ENCODE results near the gene PRRT1B. TPM values are rescaled to one million over a fixed set of nuclear protein-coding genes. Genes with fewer than 3 reads are reported as not detected.

The PRRT1B gene
- total RNA-seq, 1 donor from 2014 or later: not detected

DNA sequence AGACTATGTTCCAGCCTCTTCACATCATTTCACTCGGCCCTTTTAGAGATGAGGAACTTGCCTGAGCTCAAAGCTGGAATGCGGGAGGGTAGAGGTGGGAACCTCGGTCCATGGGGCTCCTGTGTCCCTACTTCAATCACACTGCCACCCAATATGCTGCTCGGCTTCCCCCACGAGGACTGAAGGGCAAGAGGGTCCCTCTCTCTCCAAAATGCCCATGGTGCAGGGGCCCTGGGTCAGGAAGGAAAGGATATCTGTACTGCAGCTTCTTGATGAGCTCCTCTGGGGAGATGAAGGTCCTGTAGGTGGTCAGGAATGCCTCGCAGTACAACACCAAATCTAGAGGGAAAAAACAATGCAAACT is 46.5 kb downstream of the PRRT1B start:
- DNase-seq (ENCODE audit: low spot score): no peak
- no peaks in the 10 kb centered on the region for H3K27me3 Mint-ChIP-seq (ENCODE audit: low read depth)
- peak overlapping the region; percentile 35 for H3K27ac Mint-ChIP-seq
- intact Hi-C loops (cut with micrococcal nuclease): loop anchor here (2.0 kb wide), 1 partner anchor 155 kb away; no protein-coding TSS in a partner anchor
- H3K4me3 Mint-ChIP-seq (ENCODE audit: low read depth): no peak overlapping the region
- no peaks in the 10 kb centered on the region for H3K9me3 Mint-ChIP-seq
- peaks cover 55% of the 10 kb centered on the region for H3K36me3 Mint-ChIP-seq (ENCODE audit: low read depth)
- H3K4me1 Mint-ChIP-seq (ENCODE audit: low read depth): peaks cover 28% of the 10 kb centered on the region

DNA sequence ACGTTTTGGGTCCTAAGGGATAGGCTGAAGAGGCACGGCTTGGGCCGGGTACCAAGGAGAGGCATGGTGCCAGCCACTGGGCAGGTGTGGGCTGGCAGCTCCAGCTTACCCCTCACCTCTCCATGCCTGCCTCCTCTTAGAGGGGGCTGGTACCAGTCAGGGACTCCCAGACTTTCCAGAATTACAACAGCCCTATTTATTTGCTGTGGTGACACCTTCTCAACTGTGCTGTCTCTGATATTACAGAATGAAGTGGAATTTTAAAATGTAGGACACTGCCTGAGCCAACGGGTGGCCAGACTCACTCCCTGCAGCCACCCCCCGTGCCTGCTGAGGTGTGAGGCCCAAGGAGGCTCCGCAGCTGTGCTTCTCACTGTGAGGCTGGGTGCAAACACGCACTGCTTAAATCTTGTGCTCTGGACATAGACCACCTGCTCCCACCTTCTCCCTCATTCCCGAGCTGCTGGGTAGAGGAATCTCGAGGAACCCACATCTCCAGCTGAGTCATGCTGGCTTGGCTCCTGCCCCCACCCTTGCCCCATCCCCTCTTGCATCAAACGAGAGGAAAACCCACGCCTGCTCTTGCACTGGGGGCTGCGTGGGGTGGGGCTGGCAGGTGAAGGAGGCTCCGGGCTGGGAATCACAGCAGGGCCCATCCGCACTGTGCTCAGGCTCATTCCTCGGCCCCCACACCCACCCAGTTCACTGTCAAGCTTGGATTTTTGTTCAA is 47.9 kb downstream of the PRRT1B start:
- no peak for DNase-seq (ENCODE audit: low spot score)
- Mint-ChIP-seq H3K4me1 (ENCODE audit: low read depth) (peaks cover 20% of the 10 kb centered on the region), H3K9me3 (no peaks in the 10 kb centered on the region), H3K27ac (peak overlapping the region; percentile 49), H3K27me3 (ENCODE audit: low read depth) (no peaks in the 10 kb centered on the region), H3K4me3 (ENCODE audit: low read depth) (no peak overlapping the region), H3K36me3 (ENCODE audit: low read depth) (peaks cover 54% of the 10 kb centered on the region)
- intact Hi-C loops (cut with micrococcal nuclease): no loop called here

DNA sequence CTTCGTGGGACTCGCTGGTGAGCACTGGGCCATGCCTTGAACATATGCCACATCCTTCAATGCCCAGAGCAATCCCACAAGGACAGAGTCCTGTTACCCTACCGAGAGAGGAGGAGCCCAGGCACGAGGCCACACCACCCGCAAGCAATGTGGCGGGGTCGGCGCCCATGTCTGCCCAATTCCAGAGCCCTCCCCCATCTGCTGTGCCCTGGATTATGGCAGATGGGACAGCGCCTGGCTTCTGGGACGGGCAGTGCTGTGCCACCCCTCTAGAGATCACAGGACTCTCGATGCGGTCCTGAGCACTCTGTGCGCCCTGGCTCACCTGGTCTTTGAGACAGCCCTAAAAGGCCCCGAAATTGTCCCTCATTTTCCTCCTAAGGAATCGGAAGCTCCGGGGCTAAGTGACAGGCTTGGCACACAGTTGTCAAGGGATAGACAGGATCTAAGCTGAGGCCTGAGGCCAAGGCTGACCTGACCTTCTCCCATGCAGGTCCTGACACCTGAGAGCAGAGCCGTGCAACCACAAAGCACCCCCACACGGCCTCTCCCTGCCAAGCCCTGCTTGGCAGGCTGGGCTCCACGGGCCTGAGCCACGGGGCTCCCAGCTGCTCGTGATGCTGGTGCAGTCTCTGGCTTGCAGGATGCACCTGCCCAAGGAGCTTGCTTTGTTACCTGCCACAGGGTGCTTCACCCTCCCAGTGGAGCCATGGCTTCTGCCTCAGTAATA is 48.8 kb downstream of the PRRT1B start:
- Mint-ChIP-seq H3K4me1 (ENCODE audit: low read depth) (peaks cover 20% of the 10 kb centered on the region), H3K36me3 (ENCODE audit: low read depth) (peaks cover 55% of the 10 kb centered on the region), H3K27ac (no peak overlapping the region), H3K27me3 (ENCODE audit: low read depth) (no peaks in the 10 kb centered on the region), H3K9me3 (no peaks in the 10 kb centered on the region), H3K4me3 (ENCODE audit: low read depth) (no peak overlapping the region)
- intact Hi-C loops (cut with micrococcal nuclease): no loop called here
- no peak for DNase-seq (ENCODE audit: low spot score)

DNA sequence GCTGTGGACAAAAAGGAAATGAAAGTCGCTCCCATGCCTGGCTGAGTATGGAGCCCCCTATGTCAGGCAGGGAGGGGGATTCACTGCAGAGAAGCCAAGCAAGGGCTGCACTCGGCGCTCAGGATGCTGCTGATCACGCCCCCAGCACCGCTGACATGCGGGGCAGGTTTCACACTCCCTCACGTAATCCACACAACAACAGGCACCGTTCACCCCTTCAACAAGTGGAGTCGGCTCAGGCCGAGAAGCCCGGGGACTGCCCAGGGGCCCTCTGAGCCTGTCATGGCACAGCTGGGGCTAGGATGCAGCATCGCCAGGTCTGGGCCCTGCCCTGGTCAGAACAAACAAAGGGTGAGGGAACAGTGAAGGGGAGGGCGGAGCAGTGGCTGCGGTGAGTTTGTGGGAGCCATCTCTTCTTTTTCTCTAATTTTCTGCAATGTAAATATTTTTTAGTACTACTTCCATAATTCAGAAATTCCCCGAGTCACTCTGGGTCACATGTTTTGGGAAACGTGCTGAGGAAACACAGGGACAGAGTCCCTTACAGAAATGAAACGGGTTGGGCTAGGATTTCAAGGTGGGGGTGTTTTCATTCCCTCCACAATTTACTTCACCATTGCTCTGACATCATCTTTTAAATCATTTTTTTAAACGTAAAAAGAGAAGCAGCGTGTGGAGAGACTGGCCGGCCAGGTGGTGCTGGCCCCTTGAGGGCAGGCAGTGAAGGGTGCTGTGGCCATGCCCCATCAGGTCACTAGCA is 49.8 kb downstream of the PRRT1B start:
- Mint-ChIP-seq H3K9me3 (no peaks in the 10 kb centered on the region), H3K36me3 (ENCODE audit: low read depth) (peaks cover 59% of the 10 kb centered on the region), H3K27ac (no peak overlapping the region), H3K4me1 (ENCODE audit: low read depth) (peaks cover 19% of the 10 kb centered on the region), H3K27me3 (ENCODE audit: low read depth) (no peaks in the 10 kb centered on the region), H3K4me3 (ENCODE audit: low read depth) (no peak overlapping the region)
- intact Hi-C loops (cut with micrococcal nuclease): no loop called here
- no peak for DNase-seq (ENCODE audit: low spot score)

DNA sequence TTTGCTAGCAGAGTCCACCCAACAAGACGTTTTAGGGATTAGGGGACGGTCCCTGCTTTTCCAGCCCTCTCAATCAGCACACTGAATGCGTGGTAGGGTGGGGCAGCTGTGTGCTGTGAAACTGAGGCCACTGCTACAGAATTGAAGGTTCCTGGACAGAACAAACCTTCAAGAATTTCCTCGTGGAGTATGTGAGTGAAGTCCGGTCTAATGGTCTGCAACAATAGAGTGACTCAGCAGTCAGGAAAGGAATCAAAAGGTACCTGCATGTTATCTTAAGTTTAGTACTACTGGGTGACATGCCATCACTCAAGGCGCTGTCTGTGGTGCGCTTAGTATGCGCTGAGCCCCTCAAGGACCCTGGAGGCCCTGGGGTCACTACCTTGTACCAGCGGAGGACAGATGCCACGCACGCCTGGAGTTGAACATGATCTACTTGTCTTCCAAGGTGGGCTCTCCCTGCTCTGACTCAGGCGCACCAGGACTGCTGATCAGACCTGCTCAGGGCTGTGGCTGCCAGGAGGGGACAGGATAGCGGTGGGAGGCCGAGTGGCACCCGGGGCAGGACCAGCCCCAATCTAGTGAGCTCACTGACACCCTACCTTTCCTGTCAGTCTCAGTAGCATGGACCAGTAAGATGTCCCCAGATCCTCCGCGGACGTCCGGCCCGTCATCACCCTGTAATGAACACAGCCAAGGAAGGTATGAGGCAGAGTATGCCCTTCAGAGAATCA is 50.5 kb downstream of the PRRT1B start:
- H3K27ac Mint-ChIP-seq: no peak overlapping the region
- H3K27me3 Mint-ChIP-seq (ENCODE audit: low read depth): no peaks in the 10 kb centered on the region
- DNase-seq (ENCODE audit: low spot score): no peak
- H3K4me1 Mint-ChIP-seq (ENCODE audit: low read depth): peaks cover 11% of the 10 kb centered on the region
- H3K36me3 Mint-ChIP-seq (ENCODE audit: low read depth): peaks cover 58% of the 10 kb centered on the region
- intact Hi-C loops (cut with micrococcal nuclease): no loop called here
- H3K4me3 Mint-ChIP-seq (ENCODE audit: low read depth): no peak overlapping the region
- no peaks in the 10 kb centered on the region for H3K9me3 Mint-ChIP-seq

DNA sequence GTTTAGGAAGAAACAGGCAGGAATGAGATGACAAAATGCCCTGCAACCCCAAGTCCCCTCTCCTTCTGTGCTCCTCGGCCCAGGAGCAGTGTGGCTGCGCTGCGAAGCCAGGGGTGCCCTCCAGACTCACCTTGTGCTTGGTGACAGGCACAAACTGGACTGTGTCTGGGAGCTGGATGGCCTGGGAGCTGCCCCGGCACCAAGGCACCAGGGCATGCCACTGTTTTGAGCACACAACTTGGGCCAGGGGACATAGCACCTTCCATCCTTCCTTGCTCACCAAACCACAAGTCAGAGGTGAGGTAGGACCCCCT is 51.1 kb downstream of the PRRT1B start:
- no peak for DNase-seq (ENCODE audit: low spot score)
- intact Hi-C loops (cut with micrococcal nuclease): no loop called here
- no peak overlapping the region for H3K4me3 Mint-ChIP-seq (ENCODE audit: low read depth)
- H3K36me3 Mint-ChIP-seq (ENCODE audit: low read depth): peaks cover 56% of the 10 kb centered on the region
- no peak overlapping the region for H3K27ac Mint-ChIP-seq
- H3K4me1 Mint-ChIP-seq (ENCODE audit: low read depth): peaks cover 6% of the 10 kb centered on the region
- H3K9me3 Mint-ChIP-seq: no peaks in the 10 kb centered on the region
- no peaks in the 10 kb centered on the region for H3K27me3 Mint-ChIP-seq (ENCODE audit: low read depth)

DNA sequence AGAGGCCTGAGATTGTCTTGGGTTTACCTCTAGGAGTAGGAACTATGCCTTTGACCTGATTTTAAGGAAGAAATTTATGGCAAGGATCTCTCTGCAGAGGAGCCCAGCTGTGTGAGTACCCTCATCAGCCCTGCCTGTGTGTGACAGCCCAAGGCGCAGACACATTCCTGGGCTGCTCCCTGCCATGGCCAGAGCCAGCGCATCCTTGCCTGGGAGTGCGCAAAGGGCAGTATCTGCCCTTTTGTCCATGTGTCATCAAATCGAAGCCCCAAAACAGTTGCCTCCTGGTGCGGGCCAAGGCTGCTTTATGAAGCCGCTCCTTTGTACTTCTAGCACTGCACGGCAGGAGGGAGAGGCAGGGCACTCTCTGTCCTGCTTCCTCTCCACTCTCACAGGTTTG is 51.9 kb downstream of the PRRT1B start:
- intact Hi-C loops (cut with micrococcal nuclease): no loop called here

DNA sequence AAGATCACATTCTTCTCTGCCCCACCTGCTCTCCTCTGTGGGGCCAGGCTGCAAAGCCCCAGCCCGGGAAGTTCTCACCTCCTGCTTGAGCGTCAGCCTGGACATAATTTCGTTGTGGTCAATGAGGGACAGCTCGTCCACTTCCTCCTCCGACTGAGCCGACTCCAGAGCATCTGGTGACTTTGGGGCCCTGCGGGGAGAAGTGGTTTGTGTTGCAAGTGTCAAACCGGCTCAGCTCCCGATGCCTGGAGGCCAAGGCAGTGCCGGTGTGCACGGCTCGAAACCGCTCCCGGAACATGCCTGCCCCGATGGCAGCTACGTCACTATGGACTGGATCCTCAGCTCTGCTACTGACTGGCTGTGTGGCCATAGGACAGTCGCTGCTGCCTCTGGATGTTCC is 52.8 kb downstream of the PRRT1B start:
- intact Hi-C loops (cut with micrococcal nuclease): no loop called here
- Mint-ChIP-seq H3K36me3 (ENCODE audit: low read depth) (peaks cover 63% of the 10 kb centered on the region), H3K27ac (no peak overlapping the region), H3K4me3 (ENCODE audit: low read depth) (no peak overlapping the region), H3K9me3 (no peaks in the 10 kb centered on the region), H3K27me3 (ENCODE audit: low read depth) (no peaks in the 10 kb centered on the region), H3K4me1 (ENCODE audit: low read depth) (no peaks in the 10 kb centered on the region)
- DNase-seq (ENCODE audit: low spot score): no peak

More for the DNA sequence above, 51.9 kb downstream of the PRRT1B start:
- H3K27me3 Mint-ChIP-seq (ENCODE audit: low read depth): no peaks in the 10 kb centered on the region
- no peak for DNase-seq (ENCODE audit: low spot score)
- H3K36me3 Mint-ChIP-seq (ENCODE audit: low read depth): peaks cover 57% of the 10 kb centered on the region
- no peaks in the 10 kb centered on the region for H3K9me3 Mint-ChIP-seq
- H3K27ac Mint-ChIP-seq: no peak overlapping the region
- no peak overlapping the region for H3K4me3 Mint-ChIP-seq (ENCODE audit: low read depth)
- no peaks in the 10 kb centered on the region for H3K4me1 Mint-ChIP-seq (ENCODE audit: low read depth)

DNA sequence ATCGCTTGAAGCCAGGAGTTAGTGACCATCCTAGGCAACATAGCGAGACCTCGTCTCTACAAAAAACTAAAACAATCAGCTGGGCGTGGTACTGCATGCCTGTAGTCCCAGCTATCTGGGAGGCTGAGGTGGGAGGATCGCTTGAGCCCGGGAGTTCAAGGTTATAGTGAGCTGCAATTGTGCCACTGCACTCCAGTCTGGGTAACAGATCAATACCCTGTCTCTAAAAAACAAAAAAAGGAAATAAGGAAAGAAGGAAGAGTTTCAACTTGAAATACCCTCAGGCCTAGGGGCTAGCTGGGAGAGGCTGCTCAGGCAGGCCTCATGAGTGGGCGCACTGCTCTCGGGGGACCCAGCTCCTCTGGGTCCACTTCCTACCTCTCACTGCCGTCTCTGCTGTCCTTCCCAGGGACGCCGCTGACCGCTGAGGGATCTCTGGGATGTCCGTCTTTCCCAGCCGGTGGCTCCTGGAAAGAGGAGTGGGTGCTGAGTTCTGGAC is 56.4 kb downstream of the PRRT1B start:
- intact Hi-C loops (cut with micrococcal nuclease): no loop called here
- Mint-ChIP-seq H3K27ac (peak overlapping the region; percentile 38), H3K4me3 (ENCODE audit: low read depth) (no peak overlapping the region), H3K4me1 (ENCODE audit: low read depth) (no peaks in the 10 kb centered on the region), H3K9me3 (no peaks in the 10 kb centered on the region), H3K27me3 (ENCODE audit: low read depth) (no peaks in the 10 kb centered on the region), H3K36me3 (ENCODE audit: low read depth) (peaks cover 66% of the 10 kb centered on the region)
- no peak for DNase-seq (ENCODE audit: low spot score)

DNA sequence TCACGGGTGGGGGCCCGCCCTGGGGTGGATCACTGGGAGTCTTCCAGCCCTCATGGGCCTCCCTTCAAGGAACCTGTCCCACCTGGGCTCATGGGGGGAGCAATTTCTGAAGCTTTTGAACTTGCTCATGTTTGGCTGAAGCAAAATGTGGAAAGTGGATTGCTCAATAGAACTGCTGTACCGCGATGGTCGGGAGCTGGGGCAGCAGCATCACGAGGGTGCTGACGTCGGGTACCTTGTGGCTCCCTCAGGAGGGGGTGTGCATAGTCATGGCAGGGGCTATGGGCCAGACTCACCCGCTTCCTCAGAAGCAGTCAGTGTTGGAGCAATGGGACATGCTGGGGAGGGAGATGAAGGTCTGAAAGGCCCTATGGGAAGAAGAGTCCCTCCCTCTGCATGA is 57.9 kb downstream of the PRRT1B start:
- DNase-seq (ENCODE audit: low spot score): no peak
- no peaks in the 10 kb centered on the region for H3K27me3 Mint-ChIP-seq (ENCODE audit: low read depth)
- peaks cover 61% of the 10 kb centered on the region for H3K36me3 Mint-ChIP-seq (ENCODE audit: low read depth)
- H3K4me3 Mint-ChIP-seq (ENCODE audit: low read depth): no peak overlapping the region
- H3K9me3 Mint-ChIP-seq: no peaks in the 10 kb centered on the region
- intact Hi-C loops (cut with micrococcal nuclease): no loop called here
- no peaks in the 10 kb centered on the region for H3K4me1 Mint-ChIP-seq (ENCODE audit: low read depth)
- peak overlapping the region; percentile 55 for H3K27ac Mint-ChIP-seq

DNA sequence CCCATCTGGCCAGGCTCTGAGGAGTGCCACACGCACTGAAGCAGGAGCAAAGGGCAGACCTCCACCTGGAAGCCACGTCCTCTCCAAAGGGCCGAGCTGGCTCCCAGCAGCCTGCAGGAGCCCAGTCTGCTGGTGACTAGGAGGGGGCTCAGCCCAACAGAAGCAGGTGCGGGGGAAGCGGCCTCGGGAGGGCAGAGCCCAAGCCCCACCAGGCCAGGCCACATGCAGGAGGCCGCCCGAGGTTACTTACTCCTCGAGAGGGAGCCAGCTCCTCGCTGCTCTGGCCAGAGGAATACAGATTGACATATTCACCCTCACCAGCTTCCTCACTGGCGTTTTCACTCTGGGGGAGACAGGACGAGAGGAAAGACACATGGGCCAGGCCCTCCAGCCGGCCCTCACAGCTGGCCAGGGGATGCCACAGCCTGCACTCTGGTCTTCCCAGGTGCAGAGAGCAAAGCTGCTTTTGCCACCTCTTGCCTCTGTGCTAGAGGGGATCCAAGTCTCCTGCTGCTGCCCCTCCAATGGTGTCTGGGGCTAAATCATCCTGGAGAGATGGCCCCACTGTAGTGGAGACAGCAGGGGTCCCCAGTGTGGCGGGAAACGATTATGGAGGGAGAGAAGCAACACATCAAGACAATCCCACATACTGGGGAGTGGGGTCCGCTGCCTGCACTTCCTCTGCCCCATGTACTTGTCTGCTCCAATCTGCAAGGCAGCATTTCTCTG is 58.6 kb downstream of the PRRT1B start:
- no peaks in the 10 kb centered on the region for H3K27me3 Mint-ChIP-seq (ENCODE audit: low read depth)
- intact Hi-C loops (cut with micrococcal nuclease): no loop called here
- H3K4me3 Mint-ChIP-seq (ENCODE audit: low read depth): no peak overlapping the region
- no peaks in the 10 kb centered on the region for H3K9me3 Mint-ChIP-seq
- peaks cover 63% of the 10 kb centered on the region for H3K36me3 Mint-ChIP-seq (ENCODE audit: low read depth)
- H3K4me1 Mint-ChIP-seq (ENCODE audit: low read depth): no peaks in the 10 kb centered on the region
- no peak for DNase-seq (ENCODE audit: low spot score)
- H3K27ac Mint-ChIP-seq: no peak overlapping the region
